Measurements from ENCODE around the gene SSH2. TPM values are rescaled to one million over a fixed set of nuclear protein-coding genes. Genes with fewer than 3 reads are reported as not detected.

The SSH2 gene
- total RNA-seq, 1 experiment from 2014 or later: 22.9 TPM

DNA sequence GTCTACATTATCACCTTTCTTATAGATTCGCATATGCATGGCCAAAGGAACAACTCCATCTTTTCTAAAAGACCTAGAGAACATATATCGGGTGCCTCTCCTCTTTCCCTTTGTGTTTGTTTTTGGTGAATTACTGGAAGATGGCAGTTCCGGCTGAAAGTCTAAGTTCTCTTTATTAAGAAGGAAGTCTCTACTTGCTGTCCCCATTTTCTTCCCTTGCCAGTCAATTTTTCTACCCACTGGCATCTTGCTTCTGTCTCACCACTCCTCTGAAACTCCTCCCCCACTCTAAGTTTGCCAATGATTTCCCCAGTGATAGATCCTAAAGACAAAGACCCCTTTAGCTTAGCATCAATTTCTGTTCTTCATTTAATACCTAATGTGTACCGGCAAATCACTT, 213.5 kb downstream of the SSH2 start:
- TF ChIP-seq, protein P1, sequence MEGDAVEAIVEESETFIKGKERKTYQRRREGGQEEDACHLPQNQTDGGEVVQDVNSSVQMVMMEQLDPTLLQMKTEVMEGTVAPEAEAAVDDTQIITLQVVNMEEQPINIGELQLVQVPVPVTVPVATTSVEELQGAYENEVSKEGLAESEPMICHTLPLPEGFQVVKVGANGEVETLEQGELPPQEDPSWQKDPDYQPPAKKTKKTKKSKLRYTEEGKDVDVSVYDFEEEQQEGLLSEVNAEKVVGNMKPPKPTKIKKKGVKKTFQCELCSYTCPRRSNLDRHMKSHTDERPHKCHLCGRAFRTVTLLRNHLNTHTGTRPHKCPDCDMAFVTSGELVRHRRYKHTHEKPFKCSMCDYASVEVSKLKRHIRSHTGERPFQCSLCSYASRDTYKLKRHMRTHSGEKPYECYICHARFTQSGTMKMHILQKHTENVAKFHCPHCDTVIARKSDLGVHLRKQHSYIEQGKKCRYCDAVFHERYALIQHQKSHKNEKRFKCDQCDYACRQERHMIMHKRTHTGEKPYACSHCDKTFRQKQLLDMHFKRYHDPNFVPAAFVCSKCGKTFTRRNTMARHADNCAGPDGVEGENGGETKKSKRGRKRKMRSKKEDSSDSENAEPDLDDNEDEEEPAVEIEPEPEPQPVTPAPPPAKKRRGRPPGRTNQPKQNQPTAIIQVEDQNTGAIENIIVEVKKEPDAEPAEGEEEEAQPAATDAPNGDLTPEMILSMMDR (IDR thresholded peaks at IDR 0.05; ENCODE audit: unreplicated experiment): no peak
- Mint-ChIP-seq H3K4me1 (ENCODE audit: low read depth, unreplicated experiment) (no peaks in the 10 kb centered on the region), H3K27ac (ENCODE audit: unreplicated experiment) (no peak overlapping the region), H3K36me3 (ENCODE audit: insufficient read depth, unreplicated experiment) (no peaks in the 10 kb centered on the region), H3K9me3 (ENCODE audit: low read depth, unreplicated experiment) (peaks cover 3% of the 10 kb centered on the region), H3K4me3 (ENCODE audit: low read depth, unreplicated experiment) (no peak overlapping the region), H3K27me3 (ENCODE audit: unreplicated experiment) (no peaks in the 10 kb centered on the region)
- no TSS peak for BruUV-seq (replicated peaks)
- intact Hi-C loops (cut with micrococcal nuclease; ENCODE audit: unreplicated experiment): no loop called here
- DNase-seq: no peak
- CTCF ChIA-PET: no interaction called here

DNA sequence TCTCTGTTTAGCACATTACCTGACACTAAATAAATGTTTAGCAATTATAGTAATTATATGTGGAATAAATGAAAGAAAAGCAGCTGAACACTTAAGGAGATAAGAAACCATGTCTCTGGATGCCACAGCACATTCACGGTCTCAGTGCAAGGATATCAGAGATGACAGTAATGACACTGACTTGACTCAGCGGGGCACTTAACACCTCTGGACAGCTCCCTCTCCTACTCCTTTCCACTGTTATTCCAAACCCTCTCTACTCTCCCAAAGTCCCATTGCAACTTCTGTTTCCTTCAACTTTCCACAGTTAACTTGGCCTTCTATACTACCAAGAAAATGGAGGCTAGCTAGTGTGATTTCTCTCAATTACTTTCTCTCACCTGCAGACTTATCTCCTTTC, 214.3 kb downstream of the SSH2 start:
- intact Hi-C loops (cut with micrococcal nuclease; ENCODE audit: unreplicated experiment): no loop called here
- peaks cover 5% of the 10 kb centered on the region for H3K4me1 Mint-ChIP-seq (ENCODE audit: low read depth, unreplicated experiment)
- CTCF ChIA-PET: no interaction called here
- BruUV-seq (replicated peaks): no TSS peak
- TF ChIP-seq, protein P1 (IDR thresholded peaks at IDR 0.05; ENCODE audit: unreplicated experiment): no peak
- no peaks in the 10 kb centered on the region for H3K27me3 Mint-ChIP-seq (ENCODE audit: unreplicated experiment)
- no peak overlapping the region for H3K27ac Mint-ChIP-seq (ENCODE audit: unreplicated experiment)
- no peak for DNase-seq
- no peaks in the 10 kb centered on the region for H3K36me3 Mint-ChIP-seq (ENCODE audit: insufficient read depth, unreplicated experiment)
- no peak overlapping the region for H3K4me3 Mint-ChIP-seq (ENCODE audit: low read depth, unreplicated experiment)
- H3K9me3 Mint-ChIP-seq (ENCODE audit: low read depth, unreplicated experiment): peaks cover 3% of the 10 kb centered on the region

DNA sequence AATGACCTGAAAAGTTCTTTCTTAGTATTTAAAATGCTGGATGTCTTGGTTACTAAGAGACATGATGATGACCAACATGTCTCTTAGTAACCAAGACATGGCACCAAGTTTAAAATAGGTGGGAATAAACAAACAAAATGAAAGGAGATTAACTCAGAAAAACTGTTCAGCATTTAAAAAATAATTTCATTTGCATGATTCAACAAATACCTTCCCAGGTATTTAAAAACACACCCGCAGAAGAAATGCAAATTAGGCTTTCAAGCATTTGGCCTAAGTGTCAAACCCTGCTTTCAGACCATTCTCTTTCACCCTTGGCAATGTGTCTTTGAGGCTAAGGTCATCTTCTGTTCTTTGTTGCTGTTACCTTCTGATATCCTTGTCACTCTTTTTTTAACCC, 215.9 kb downstream of the SSH2 start:
- intact Hi-C loops (cut with micrococcal nuclease; ENCODE audit: unreplicated experiment): no loop called here
- BruUV-seq (replicated peaks): no TSS peak
- Mint-ChIP-seq H3K4me1 (ENCODE audit: low read depth, unreplicated experiment) (peaks cover 17% of the 10 kb centered on the region), H3K9me3 (ENCODE audit: low read depth, unreplicated experiment) (peaks cover 3% of the 10 kb centered on the region), H3K27me3 (ENCODE audit: unreplicated experiment) (no peaks in the 10 kb centered on the region), H3K36me3 (ENCODE audit: insufficient read depth, unreplicated experiment) (no peaks in the 10 kb centered on the region), H3K4me3 (ENCODE audit: low read depth, unreplicated experiment) (no peak overlapping the region), H3K27ac (ENCODE audit: unreplicated experiment) (no peak overlapping the region)
- TF ChIP-seq, protein P1 (IDR thresholded peaks at IDR 0.05; ENCODE audit: unreplicated experiment): no peak
- DNase-seq: no peak
- CTCF ChIA-PET: no interaction called here

DNA sequence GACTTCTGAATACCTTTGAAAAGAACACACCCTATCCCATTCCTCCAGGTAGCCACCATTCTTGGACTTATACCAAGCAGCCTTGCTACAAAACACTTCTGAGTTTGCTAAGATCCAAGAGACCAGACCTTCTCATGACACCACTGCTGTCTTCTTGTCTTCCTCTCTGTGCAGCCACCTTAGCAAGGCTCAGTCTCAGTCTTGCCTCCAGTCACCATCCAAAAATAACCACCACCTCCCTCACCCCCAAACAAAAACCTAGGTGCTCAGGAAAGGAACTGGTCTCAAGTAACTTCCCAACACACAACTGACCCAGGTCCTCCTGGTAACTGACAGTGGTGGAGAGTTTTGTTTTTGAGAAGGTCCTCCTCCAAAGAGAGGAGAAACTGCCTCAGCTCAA, 216.4 kb downstream of the SSH2 start:
- Mint-ChIP-seq H3K36me3 (ENCODE audit: insufficient read depth, unreplicated experiment) (no peaks in the 10 kb centered on the region), H3K4me1 (ENCODE audit: low read depth, unreplicated experiment) (peaks cover 17% of the 10 kb centered on the region), H3K27me3 (ENCODE audit: unreplicated experiment) (no peaks in the 10 kb centered on the region), H3K9me3 (ENCODE audit: low read depth, unreplicated experiment) (peaks cover 3% of the 10 kb centered on the region), H3K4me3 (ENCODE audit: low read depth, unreplicated experiment) (no peak overlapping the region), H3K27ac (ENCODE audit: unreplicated experiment) (no peak overlapping the region)
- intact Hi-C loops (cut with micrococcal nuclease; ENCODE audit: unreplicated experiment): no loop called here
- no peak for DNase-seq
- CTCF ChIA-PET: no interaction called here
- TF ChIP-seq, protein P1 (IDR thresholded peaks at IDR 0.05; ENCODE audit: unreplicated experiment): no peak
- BruUV-seq (replicated peaks): no TSS peak

Measured in Calu3 (cell line).